ENCODE measurements around the gene RNF13.
A peak's percentile ranks its signal among the peaks of the same experiment; 100 is the strongest.
"Not testable (repeated sequence)": the region's sequence is repeated elsewhere in the genome, so short reads cannot be mapped to it uniquely, and the experiment has no call there.

Gene RNF13

DNA sequence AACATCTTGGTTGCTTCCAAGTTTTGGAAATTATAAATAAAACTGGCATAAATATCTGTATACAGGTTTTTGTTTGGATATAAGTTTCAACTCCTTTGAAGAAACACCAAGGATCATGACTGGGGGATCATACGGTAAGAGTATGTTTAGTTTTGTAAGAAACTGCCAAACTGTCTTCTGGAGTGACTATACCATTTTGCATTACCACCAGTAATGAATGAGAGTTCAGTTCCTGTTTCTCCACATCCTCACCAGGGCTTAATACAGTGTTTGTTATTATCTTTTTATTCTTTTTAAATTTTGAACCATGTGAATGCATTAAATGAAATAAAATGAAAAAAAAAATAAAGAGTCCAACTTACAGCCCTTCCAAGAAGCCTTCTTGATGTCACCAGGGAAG, 17.0 kb upstream of the RNF13 start:
- in situ Hi-C loops (cut with MboI; ENCODE audit: low pct_unique_long_range_greater_than_20kb, low sequenced_read_pairs): no loop called here
- DNase-seq: no peak

GRCh38 chr3:149800693-149801092, 12.3 kb upstream of the RNF13 start:
- DNase-seq: no peak
- in situ Hi-C loops (cut with MboI; ENCODE audit: low pct_unique_long_range_greater_than_20kb, low sequenced_read_pairs): no loop called here

DNA sequence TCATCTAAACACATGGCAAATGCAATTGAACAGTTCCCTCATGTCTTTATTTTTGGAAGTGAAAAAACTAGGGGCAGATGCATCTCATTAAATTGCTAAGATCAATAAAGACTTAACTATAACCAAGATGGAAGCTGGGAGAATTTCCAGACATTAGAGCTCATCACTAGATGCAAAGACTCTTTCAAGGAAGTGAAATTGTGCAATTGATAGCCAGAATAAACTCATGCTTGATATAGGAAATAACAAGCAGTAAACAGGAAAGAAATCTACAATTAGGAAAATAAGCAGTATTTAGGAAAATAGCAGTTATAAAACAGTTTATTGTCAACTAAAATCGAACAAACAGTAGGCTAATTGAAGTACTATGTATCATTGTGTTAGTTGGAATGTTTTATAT, 11.8 kb upstream of the RNF13 start:
- in situ Hi-C loops (cut with MboI; ENCODE audit: low pct_unique_long_range_greater_than_20kb, low sequenced_read_pairs): no loop called here

GRCh38 chr3:149801639-149802038, 11.4 kb upstream of the RNF13 start:
- DNase-seq: no peak
- in situ Hi-C loops (cut with MboI; ENCODE audit: low pct_unique_long_range_greater_than_20kb, low sequenced_read_pairs): no loop called here

More for the DNA sequence above, 11.8 kb upstream of the RNF13 start:
- no peak for DNase-seq

DNA sequence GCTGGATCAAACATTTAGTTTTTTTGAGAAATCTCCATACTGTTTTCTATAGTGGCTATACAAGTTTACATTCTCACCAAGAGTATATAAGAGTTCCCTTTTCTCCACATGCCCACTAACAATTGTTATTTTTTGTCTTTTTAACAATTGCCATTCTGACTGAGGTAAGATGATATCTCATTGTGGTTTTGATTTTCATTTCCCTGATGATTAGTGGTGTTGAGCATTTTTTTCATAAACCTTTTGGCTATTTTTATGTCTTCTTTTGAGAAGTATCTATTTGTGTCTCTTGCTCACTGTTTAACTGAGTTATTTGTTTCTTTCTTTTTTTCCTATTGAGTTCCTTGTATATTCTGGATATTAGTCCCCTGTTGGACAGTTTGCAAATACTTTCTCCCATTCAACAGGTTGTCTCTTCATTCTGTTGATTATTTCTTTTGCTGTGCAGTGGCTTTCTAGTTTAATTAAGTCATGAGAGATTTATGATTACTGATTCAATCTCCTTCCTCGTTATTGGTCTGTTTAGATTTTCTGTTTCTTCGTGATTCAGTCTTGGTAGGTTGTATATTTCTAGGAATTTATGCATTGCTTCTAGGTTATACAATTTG, 6.7 kb upstream of the RNF13 start:
- no peak for DNase-seq
- in situ Hi-C loops (cut with MboI; ENCODE audit: low pct_unique_long_range_greater_than_20kb, low sequenced_read_pairs): no loop called here

- in situ Hi-C loops (cut with MboI; ENCODE audit: low pct_unique_long_range_greater_than_20kb, low sequenced_read_pairs): no loop called here
- peak; percentile 72 for DNase-seq
Observed at GRCh38 chr3:149808209-149808829, 4.7 kb upstream of the RNF13 start.

DNA sequence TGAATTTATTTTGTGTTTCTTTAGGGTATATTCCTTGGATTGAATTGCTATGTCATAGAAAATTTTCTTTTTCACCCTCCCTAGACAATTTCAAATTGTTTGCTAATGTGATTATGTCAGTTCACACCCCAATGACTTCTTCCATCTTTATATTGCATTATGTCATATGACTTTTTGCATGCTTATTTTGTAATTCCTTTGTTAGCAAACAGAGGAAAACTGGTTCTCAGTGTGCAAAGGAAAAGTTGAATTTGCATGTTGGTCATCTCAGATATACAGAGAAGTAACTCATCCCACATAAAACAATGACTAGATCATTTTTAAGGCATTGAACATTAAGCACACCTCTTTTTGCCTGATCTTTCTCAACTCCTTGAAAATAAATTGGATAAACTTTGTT, 3.3 kb upstream of the RNF13 start:
- in situ Hi-C loops (cut with MboI; ENCODE audit: low pct_unique_long_range_greater_than_20kb, low sequenced_read_pairs): no loop called here

GRCh38 chr3:149810846-149811245, 2.2 kb upstream of the RNF13 start:
- in situ Hi-C loops (cut with MboI; ENCODE audit: low pct_unique_long_range_greater_than_20kb, low sequenced_read_pairs): no loop called here
- no peak for DNase-seq

More for the DNA sequence above, 3.3 kb upstream of the RNF13 start:
- DNase-seq: no peak

- DNase-seq: no peak
- in situ Hi-C loops (cut with MboI; ENCODE audit: low pct_unique_long_range_greater_than_20kb, low sequenced_read_pairs): no loop called here
Observed at GRCh38 chr3:149812165-149812605, 830 bp upstream of the RNF13 start.

GRCh38 chr3:149813367-149814281, 609 bp downstream of the RNF13 start:
- in situ Hi-C loops (cut with MboI; ENCODE audit: low pct_unique_long_range_greater_than_20kb, low sequenced_read_pairs): no loop called here

DNA sequence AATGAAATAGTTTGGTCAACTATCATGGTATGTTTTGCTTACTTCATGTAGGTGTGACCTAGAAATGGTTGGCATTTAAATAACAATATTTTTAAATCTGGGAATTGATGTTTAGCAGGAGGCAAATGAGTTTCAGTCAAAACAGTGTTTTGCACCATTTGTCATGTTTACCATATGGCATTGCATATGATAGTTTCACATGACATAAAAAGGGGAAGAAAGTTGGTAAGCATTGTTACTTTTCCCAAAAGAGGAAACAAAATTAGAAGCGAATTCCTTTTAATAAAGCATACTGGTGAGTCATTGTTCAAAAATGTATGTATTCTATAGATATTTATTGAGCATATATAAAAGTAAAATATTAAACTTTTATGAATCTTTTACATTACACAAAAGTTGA, 2.3 kb downstream of the RNF13 start:
- in situ Hi-C loops (cut with MboI; ENCODE audit: low pct_unique_long_range_greater_than_20kb, low sequenced_read_pairs): no loop called here
- peak; percentile 49 for DNase-seq

More at GRCh38 chr3:149813367-149814281, 609 bp downstream of the RNF13 start:
- peak; percentile 63 for DNase-seq

DNA sequence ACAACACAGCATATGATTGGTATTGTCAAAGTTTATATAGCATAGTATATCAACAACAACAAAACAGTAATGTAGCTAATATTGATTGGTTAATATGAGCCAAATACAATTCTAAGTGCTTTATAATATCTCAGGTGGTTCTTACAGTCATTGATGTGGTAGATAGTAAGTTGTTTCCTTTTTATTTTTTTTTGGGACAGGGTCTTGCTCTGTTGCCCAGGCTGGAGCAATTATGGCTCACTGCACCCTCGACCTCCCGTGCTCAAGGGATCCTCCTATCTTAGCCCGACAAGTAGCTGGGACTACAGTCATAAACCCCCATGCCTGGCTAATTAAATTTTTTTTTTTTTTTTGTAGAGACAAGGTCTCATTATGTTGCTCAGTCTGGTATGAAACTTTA, 2.7 kb downstream of the RNF13 start:
- no peak for DNase-seq
- in situ Hi-C loops (cut with MboI; ENCODE audit: low pct_unique_long_range_greater_than_20kb, low sequenced_read_pairs): no loop called here

- no peak for DNase-seq
- in situ Hi-C loops (cut with MboI; ENCODE audit: low pct_unique_long_range_greater_than_20kb, low sequenced_read_pairs): no loop called here
Observed at GRCh38 chr3:149816311-149816710, 3.3 kb downstream of the RNF13 start.

DNA sequence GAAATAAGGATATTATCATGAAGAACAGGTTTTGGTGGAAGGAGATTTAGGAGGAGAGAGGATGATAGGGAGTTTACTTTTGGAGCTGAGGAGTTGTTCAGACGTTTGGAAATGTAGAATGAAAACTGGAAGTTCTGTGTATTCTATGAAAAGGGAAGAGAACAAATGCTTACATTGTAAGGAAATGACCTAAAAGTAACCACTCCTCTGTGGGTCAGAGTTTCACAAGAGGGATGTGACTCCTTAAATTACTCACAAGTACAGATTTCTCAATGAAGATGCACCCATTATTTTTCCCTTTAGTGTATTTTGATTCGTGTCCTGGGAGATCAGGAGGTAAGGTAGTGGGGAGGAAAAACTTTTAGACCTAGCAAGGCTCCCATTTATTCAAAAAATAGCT, 4.0 kb downstream of the RNF13 start:
- in situ Hi-C loops (cut with MboI; ENCODE audit: low pct_unique_long_range_greater_than_20kb, low sequenced_read_pairs): no loop called here
- DNase-seq: no peak

DNA sequence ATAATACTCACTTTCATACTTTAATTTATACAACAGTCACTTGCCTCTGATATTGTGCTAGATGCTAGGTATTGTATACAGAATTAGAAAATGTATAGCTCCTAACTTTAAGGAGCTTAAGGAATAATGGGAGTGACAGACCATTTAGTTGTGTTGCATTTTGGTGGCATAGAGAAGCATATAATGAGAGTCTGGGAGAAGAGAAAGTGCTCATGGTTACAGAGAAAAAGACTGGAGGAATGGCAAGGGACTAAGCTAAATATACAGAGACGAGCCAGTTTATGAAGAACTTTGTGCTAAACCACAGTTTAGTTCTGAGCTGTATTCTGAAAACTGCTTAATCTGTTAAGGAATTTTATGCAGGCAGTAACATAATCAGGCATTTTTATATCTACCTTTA, 6.4 kb downstream of the RNF13 start:
- in situ Hi-C loops (cut with MboI; ENCODE audit: low pct_unique_long_range_greater_than_20kb, low sequenced_read_pairs): no loop called here
- DNase-seq: no peak

DNA sequence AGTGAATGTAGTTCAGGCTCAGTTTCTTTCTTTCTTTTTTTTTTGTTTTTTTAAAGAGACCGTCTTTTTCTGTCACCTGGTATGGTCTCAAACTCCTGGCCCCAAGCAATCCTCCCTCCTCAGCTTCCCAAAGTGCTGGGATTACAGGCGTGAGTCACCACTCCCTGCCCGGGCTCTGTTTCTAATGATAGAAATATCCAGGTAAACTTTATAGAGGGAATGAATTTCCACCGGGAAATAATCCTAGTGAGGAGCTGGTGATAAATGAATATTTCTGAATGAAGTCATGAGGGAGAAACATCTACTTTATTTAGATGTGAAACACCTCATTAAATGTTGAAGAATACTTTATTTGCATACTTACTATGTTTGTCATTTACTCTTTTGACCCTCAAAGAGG, 7.2 kb downstream of the RNF13 start:
- in situ Hi-C loops (cut with MboI; ENCODE audit: low pct_unique_long_range_greater_than_20kb, low sequenced_read_pairs): no loop called here

DNA sequence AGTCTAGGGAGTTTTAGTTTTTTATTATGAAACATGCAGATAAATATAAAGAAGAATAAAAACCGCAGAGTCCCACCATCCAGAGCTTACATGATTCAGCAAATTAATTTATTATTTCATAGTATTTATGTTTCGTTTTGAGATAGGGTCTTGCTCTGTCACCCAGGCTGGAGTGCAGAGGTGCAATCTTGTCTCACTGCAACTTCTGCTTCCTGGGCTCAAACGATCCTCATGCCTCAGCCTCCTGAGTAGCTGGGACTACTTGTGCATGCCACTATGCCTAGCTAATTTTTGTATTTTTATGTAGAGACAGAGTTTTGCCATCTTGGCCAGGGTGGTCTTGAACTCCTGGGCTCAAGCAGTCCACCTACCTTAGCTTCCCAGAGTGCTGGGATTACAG, 13.6 kb downstream of the RNF13 start:
- no peak for DNase-seq
- in situ Hi-C loops (cut with MboI; ENCODE audit: low pct_unique_long_range_greater_than_20kb, low sequenced_read_pairs): no loop called here

More for the DNA sequence above, 7.2 kb downstream of the RNF13 start:
- DNase-seq: no peak

- no peak for DNase-seq
- in situ Hi-C loops (cut with MboI; ENCODE audit: low pct_unique_long_range_greater_than_20kb, low sequenced_read_pairs): no loop called here
Observed at GRCh38 chr3:149828390-149828789, 15.4 kb downstream of the RNF13 start.

- DNase-seq; in situ Hi-C loops (cut with MboI; ENCODE audit: low pct_unique_long_range_greater_than_20kb, low sequenced_read_pairs): not testable (repeated sequence)
Observed at GRCh38 chr3:149829631-149830030, 16.6 kb downstream of the RNF13 start.

DNA sequence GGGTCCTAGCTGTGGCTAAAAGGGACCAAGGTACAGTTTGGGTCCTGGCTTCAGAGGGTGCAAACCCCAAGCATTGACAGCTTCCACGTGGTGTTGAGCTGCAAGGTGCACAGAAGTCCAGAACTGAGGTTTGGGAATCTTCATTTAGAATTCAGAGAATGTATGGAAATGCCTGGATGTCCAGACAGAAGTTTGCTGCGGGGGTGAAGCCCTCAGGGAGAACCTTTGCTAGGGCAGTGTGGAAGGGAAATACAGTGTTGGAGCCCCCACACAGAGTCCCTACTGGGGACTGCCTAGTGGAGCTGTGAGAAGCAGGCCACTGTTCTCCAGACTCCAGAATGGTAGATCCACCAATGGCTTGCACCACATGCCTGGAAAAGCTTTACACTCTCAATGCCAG, 17.9 kb downstream of the RNF13 start:
- no peak for DNase-seq
- in situ Hi-C loops (cut with MboI; ENCODE audit: low pct_unique_long_range_greater_than_20kb, low sequenced_read_pairs): no loop called here

Data from KBM-7 (cell line).